ENCODE results near the gene DRGX.

DRGX gene

DNA sequence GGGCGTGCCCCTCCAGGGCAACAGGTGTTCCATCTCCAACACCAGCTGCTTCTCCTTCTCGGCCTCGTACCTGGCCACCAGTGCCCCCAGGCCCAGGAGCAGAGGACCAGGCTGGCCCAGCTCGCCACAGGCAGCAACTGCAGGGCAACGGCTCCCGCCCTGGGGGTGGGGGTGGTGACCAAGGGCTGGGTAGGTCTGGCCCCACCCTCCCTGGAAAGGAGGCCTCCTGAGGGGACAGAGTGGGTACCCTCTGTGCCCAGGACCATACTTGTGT lies 22.1 kb upstream of the DRGX start:
- TF ChIP-seq, protein P1, sequence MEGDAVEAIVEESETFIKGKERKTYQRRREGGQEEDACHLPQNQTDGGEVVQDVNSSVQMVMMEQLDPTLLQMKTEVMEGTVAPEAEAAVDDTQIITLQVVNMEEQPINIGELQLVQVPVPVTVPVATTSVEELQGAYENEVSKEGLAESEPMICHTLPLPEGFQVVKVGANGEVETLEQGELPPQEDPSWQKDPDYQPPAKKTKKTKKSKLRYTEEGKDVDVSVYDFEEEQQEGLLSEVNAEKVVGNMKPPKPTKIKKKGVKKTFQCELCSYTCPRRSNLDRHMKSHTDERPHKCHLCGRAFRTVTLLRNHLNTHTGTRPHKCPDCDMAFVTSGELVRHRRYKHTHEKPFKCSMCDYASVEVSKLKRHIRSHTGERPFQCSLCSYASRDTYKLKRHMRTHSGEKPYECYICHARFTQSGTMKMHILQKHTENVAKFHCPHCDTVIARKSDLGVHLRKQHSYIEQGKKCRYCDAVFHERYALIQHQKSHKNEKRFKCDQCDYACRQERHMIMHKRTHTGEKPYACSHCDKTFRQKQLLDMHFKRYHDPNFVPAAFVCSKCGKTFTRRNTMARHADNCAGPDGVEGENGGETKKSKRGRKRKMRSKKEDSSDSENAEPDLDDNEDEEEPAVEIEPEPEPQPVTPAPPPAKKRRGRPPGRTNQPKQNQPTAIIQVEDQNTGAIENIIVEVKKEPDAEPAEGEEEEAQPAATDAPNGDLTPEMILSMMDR (IDR thresholded peaks at IDR 0.05; ENCODE audit: low read depth, low read length, missing control alignments) = no peak
- no peak overlapping the region for H3K4me3 ChIP-seq (ENCODE audit: low read depth, low read length)
- H3K27ac ChIP-seq = no peak overlapping the region
- in situ Hi-C loops (cut with HindIII; ENCODE audit: low pct_ligation_motif_present, low sequenced_read_pairs) = no loop called here
- no peak for DNase-seq
- H3K27me3 ChIP-seq (replicated peaks) = no peaks in the 10 kb centered on the region
- H3K36me3 ChIP-seq (replicated peaks) = no peaks in the 10 kb centered on the region

DNA sequence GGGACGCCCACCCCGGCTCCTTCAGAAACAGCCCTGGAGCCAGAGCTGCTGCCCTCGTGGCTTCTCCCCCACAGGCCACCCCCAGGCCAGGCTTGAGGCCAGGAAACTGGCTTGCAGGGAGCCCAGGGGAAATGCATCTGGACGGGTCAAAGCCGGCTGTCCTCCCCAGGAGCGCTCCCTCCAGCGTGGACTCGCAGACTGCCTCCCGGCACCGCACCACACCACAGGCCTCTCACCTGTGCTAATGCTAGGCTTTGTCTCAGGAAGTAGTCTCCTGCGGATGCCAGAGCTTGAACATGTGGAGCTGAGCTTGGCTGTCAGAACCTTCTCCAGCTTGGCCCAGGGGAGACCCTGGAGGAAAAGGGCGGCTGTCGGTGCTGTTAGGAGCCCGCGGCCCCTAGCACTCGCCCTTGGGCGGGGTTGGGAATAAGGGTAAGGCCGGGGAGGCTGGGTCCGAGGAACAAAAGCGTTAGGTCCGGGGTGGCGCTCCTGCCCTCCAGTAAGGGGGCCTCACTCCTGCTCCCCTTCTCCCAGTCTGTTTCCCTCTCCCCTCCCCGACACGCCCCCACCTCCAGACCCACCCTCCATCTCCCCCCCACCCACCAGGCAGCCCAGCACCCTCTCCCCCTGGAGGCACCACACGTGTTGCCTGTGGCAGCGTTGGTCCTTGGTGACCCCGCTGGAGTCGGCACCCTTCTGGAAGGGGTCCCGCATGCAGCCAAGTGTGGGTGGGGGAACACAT lies 21.6 kb upstream of the DRGX start:
- H3K4me3 ChIP-seq (ENCODE audit: low read depth, low read length) = no peak overlapping the region
- in situ Hi-C loops (cut with HindIII; ENCODE audit: low pct_ligation_motif_present, low sequenced_read_pairs) = no loop called here
- no peak for DNase-seq
- H3K27me3 ChIP-seq (replicated peaks) = no peaks in the 10 kb centered on the region
- H3K27ac ChIP-seq = no peak overlapping the region
- no peaks in the 10 kb centered on the region for H3K36me3 ChIP-seq (replicated peaks)
- TF ChIP-seq, protein P1 (IDR thresholded peaks at IDR 0.05; ENCODE audit: low read depth, low read length, missing control alignments) = no peak

DNA sequence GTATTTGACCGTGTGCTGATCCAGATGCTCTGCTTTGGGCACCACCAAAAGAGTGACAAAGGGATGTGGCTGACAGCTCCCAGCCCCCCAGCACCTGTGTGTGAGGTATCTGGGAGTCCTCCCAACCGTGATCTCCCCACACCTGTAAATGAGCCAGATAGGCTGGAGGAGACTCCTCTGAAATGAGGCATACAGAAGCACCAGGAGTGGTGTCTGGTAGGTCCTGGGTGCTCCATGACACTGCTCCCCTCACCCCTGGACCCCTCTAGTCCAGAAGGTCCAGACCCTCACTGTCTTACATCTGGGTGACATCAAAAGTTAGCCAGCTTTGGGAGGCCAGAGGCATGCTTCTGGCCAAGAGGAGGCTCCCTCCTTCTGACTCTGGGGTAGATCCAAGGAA lies 20.0 kb upstream of the DRGX start:
- H3K36me3 ChIP-seq (replicated peaks) = no peaks in the 10 kb centered on the region
- H3K27ac ChIP-seq = no peak overlapping the region
- H3K4me3 ChIP-seq (ENCODE audit: low read depth, low read length) = no peak overlapping the region
- TF ChIP-seq, protein P1 (IDR thresholded peaks at IDR 0.05; ENCODE audit: low read depth, low read length, missing control alignments) = no peak
- DNase-seq = no peak
- peaks cover 5% of the 10 kb centered on the region for H3K27me3 ChIP-seq (replicated peaks)
- in situ Hi-C loops (cut with HindIII; ENCODE audit: low pct_ligation_motif_present, low sequenced_read_pairs) = no loop called here

DNA sequence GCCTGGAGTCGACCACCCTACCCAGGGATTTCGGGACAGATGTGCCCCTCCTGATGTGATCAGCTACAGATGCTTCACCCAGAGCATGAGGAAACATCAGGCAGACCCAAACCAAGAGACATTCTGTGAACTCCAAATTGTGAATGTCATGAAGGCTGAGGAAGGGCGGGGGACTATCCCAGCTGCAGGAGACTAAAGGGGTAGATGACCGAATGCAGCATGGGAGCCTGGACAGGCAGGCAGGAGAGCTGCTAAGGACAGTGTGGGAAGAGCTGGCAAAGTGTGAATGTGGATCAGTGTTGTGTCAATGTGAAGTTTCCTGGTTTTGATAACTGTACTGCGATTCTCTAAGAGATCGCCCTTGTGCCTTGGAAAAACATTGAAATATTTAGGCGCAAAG lies 19.2 kb upstream of the DRGX start:
- TF ChIP-seq, protein P1 (IDR thresholded peaks at IDR 0.05; ENCODE audit: low read depth, low read length, missing control alignments) = no peak
- H3K4me3 ChIP-seq (ENCODE audit: low read depth, low read length) = no peak overlapping the region
- no peaks in the 10 kb centered on the region for H3K36me3 ChIP-seq (replicated peaks)
- H3K27ac ChIP-seq = no peak overlapping the region
- no peak for DNase-seq
- H3K27me3 ChIP-seq (replicated peaks) = peaks cover 5% of the 10 kb centered on the region
- in situ Hi-C loops (cut with HindIII; ENCODE audit: low pct_ligation_motif_present, low sequenced_read_pairs) = no loop called here

DNA sequence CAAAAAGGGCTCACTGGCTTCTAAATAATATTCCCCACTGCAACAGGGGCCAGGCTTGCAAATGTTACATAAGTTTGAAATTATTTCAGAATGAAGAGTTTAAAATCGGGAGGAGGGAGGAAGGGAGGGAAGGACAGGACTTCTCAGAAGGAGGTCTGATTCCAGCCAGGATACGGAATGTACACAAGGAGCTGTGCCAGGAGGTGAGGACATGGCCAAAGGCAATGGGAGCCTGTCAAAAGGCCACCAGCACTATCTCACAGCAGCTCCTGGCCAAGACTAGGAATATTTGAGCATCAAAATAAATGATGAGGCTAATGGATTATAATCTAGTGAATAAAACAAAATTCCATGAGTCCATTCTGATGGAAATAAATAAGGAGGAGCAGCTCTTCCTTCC lies 18.6 kb upstream of the DRGX start:
- H3K36me3 ChIP-seq (replicated peaks) = no peaks in the 10 kb centered on the region
- in situ Hi-C loops (cut with HindIII; ENCODE audit: low pct_ligation_motif_present, low sequenced_read_pairs) = no loop called here
- H3K27ac ChIP-seq = no peak overlapping the region
- TF ChIP-seq, protein P1 (IDR thresholded peaks at IDR 0.05; ENCODE audit: low read depth, low read length, missing control alignments) = no peak
- peaks cover 5% of the 10 kb centered on the region for H3K27me3 ChIP-seq (replicated peaks)
- no peak for DNase-seq
- no peak overlapping the region for H3K4me3 ChIP-seq (ENCODE audit: low read depth, low read length)

DNA sequence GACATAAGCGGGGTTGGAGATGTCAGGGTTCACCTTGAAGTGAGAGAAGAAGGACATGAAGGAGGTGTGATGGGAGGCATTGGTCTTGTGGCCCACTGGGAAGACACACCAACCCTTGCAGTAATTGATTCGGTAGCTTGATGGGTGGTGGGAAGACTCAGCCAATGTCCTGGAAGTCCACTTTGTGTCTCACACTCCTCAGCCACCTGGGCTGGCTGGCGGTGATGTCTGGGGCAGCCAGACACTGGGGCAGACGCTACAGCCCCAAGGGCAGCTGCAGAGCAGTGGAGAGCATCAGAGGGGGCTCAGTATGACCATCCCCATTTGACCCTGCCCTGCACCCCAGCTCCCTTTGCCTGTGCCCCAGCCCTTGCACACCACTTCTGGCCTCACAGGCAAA lies 16.7 kb upstream of the DRGX start:
- TF ChIP-seq, protein P1 (IDR thresholded peaks at IDR 0.05; ENCODE audit: low read depth, low read length, missing control alignments) = no peak
- Histone ChIP-seq H3K27me3 (replicated peaks) (peaks cover 5% of the 10 kb centered on the region), H3K27ac (no peak overlapping the region), H3K4me3 (ENCODE audit: low read depth, low read length) (no peak overlapping the region), H3K36me3 (replicated peaks) (no peaks in the 10 kb centered on the region)
- in situ Hi-C loops (cut with HindIII; ENCODE audit: low pct_ligation_motif_present, low sequenced_read_pairs) = no loop called here
- no peak for DNase-seq

All from brain microvascular endothelial cell (primary cell).